AG04450 (cell line): ENCODE data around the gene DPP4. TPM values are rescaled to one million over a fixed set of nuclear protein-coding genes. Genes with fewer than 3 reads are reported as not detected.
"Not testable (repeated sequence)": the region's sequence is repeated elsewhere in the genome, so short reads cannot be mapped to it uniquely, and the experiment has no call there.

Experiments
- CTCF ChIA-PET: fragments of 300-600, 350-600 bp; formaldehyde crosslinking; extraction: SDS; loops from one replicate; lab custom pipeline; 2022; ENCODE audit warnings: antibody characterized with exemption, inconsistent platforms; lab: Charles Lee
- POLR2A ChIA-PET: fragments of 350-600 bp; formaldehyde crosslinking; extraction: SDS; loops from one replicate; lab custom pipeline; 2021; ENCODE audit warnings: antibody characterized with exemption, inconsistent platforms; lab: Yijun Ruan, JAX
- DNase-seq: peaks from one replicate; pipeline ENCODE4 v3.0.0-alpha.2; 2011; ENCODE audit warnings: low read depth, low spot score
- H3K27ac ChIP-seq: one replicate; pipeline ENCODE4 v1.5.1; 2012; ENCODE audit warnings: low read depth, low read length, control low read depth
- H3K27me3 ChIP-seq: one replicate; pipeline ENCODE4 v1.6.0; 2012; ENCODE audit warnings: low read length; ENCODE audit not compliant: control insufficient read depth, insufficient read depth
- H3K4me3 ChIP-seq: 2 replicates; pipeline ENCODE4 v1.5.1; 2011; ENCODE audit warnings: mild to moderate bottlenecking, low read depth, low read length, control low read depth
- H3K9me3 ChIP-seq: 2 replicates; pipeline ENCODE4 v1.5.1; 2012; ENCODE audit warnings: low read length; ENCODE audit not compliant: control insufficient read depth, insufficient read depth
- CTCF ChIP-seq: IDR thresholded peaks from 2 replicates; pipeline ENCODE4 v1.5.1; 2011; ENCODE audit warnings: low read depth, low read length, control low read depth, inconsistent platforms
- polyA plus RNA-seq: library from polyadenylated mRNA; depleted of rRNA; stranded (reverse); fragments of >200 nt; gene quantifications from 2 replicates; pipeline ENCODE4 v1.2.3, GENCODE V29; 2011

The DPP4 gene
- polyA plus RNA-seq, 1 experiment, result 61.0 TPM

- Histone ChIP-seq H3K4me3 (no peak overlapping the region), H3K27me3 (no peaks in the 10 kb centered on the region), H3K27ac (no peak overlapping the region), H3K9me3 (peaks cover 2% of the 10 kb centered on the region; the same call in 1 of the 2 replicates)
- TF ChIP-seq CTCF, result no peak
- ChIA-PET CTCF (no interaction called here), POLR2A (no interaction called here)
- no peak for DNase-seq
Observed at GRCh38 chr2:161982548-161983330, 91.3 kb downstream of the DPP4 start.

- TF ChIP-seq CTCF, result no peak
- peaks cover 2% of the 10 kb centered on the region; the same call in 1 of the 2 replicates for H3K9me3 ChIP-seq
- DNase-seq, result no peak
- CTCF ChIA-PET, result interaction anchor here (1.4 kb wide), 1 partner anchor 140 kb away, joined by 5 read pairs; no protein-coding TSS in a partner anchor
- H3K4me3 ChIP-seq, result no peak overlapping the region
- H3K27ac ChIP-seq, result no peak overlapping the region
- POLR2A ChIA-PET, result no interaction called here
- no peaks in the 10 kb centered on the region for H3K27me3 ChIP-seq
Observed at GRCh38 chr2:161981679-161982250, 92.2 kb downstream of the DPP4 start.

- Histone ChIP-seq H3K27ac (no peak overlapping the region), H3K9me3 (peaks cover 2% of the 10 kb centered on the region; the same call in 1 of the 2 replicates), H3K27me3 (no peaks in the 10 kb centered on the region), H3K4me3 (no peak overlapping the region)
- POLR2A ChIA-PET, result no interaction called here
- CTCF ChIA-PET, result interaction anchor here (0.8 to 1.4 kb wide), 3 partner anchors 27 to 141 kb away, joined by 4 to 7 read pairs (median 5); no protein-coding TSS in a partner anchor
- no peak for TF ChIP-seq CTCF
- no peak for DNase-seq
Observed at GRCh38 chr2:161980976-161981375, 93.0 kb downstream of the DPP4 start.

- Histone ChIP-seq H3K27ac (no peak overlapping the region), H3K27me3 (no peaks in the 10 kb centered on the region), H3K4me3 (no peak overlapping the region), H3K9me3 (peaks cover 2% of the 10 kb centered on the region; the same call in 1 of the 2 replicates)
- ChIA-PET CTCF (interaction anchor here (1.6 kb wide), 2 partner anchors 33 to 393 kb away, joined by 4 to 5 read pairs; no protein-coding TSS in a partner anchor), POLR2A (no interaction called here)
- no peak for DNase-seq
- TF ChIP-seq CTCF, result no peak
Observed at GRCh38 chr2:161979490-161979889, 94.5 kb downstream of the DPP4 start.

- CTCF ChIA-PET, H3K9me3 ChIP-seq, DNase-seq, H3K4me3 ChIP-seq, H3K27ac ChIP-seq, POLR2A ChIA-PET, H3K27me3 ChIP-seq: not testable (repeated sequence)
Observed at GRCh38 chr2:161977926-161978325, 96.1 kb downstream of the DPP4 start.
